Measurements from ENCODE around the gene CD2AP. TPM values are rescaled to one million over a fixed set of nuclear protein-coding genes. Genes with fewer than 3 reads are reported as not detected.

The CD2AP gene
- total RNA-seq, 1 donor from 2014 or later = 40.3 TPM

Other genes with a start within 250 kb of the CD2AP start
- gene TNFRSF21, start 167.9 kb upstream of the CD2AP start, total RNA-seq (ENCODE audit: unreplicated experiment) = 32.5 TPM
- gene ADGRF4, start 220.8 kb downstream of the CD2AP start, total RNA-seq (ENCODE audit: unreplicated experiment) = not detected

Measured in endothelial cell (in vitro differentiated cells).